ENCODE results near the gene CCDC187.

Gene CCDC187

DNA sequence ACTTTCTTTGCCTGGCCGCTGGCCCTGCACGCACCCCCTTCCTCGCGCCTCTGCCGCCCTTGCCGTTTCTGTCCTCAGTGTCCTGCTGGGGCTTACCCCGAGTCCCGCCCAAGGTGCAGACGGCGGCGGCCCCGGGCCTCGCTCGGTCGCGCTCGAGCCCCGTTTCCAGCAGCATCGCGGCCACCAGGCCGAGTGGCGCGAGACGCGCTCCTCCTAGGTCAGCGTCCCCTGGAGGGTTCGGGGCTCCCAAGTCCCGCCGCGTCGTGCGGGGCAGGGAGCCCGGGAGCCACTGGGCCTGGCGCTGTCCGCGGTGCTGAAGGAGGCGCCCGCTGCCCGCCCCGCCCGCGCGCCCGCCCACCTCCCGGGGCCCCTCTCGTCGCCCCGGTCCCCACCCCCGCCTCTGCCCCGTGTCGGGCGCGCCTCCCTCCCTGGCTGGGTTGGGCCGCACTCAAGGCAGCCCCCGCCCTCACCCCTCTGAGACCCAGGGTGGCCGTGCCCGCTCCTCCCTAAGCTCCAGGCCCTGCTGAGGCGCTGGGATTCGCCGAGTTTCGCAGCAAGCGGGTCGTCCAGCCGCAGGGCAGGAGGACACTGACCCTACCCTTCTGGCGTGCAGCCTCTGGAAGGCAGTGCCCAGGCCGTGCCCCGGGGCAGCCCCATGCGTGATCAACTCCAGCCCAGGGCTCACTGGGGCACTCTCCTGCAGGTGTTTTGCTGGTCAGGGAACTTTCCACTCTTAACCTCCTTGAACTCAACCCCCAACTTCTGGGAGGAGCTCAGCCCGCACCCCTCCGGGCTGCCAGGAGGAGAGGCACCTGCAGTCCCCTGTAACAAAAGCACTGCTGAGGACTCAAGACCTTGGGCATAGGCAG lies 98.8 kb downstream of the CCDC187 start, which contains the start of gene LHX3:
LHX3 (minus strand) TSS at position 291 of the 869 bp plus-strand sequence; CDS start at position 175, 116 bp downstream.
- no peak for DNase-seq (ENCODE audit: low read depth)

DNA sequence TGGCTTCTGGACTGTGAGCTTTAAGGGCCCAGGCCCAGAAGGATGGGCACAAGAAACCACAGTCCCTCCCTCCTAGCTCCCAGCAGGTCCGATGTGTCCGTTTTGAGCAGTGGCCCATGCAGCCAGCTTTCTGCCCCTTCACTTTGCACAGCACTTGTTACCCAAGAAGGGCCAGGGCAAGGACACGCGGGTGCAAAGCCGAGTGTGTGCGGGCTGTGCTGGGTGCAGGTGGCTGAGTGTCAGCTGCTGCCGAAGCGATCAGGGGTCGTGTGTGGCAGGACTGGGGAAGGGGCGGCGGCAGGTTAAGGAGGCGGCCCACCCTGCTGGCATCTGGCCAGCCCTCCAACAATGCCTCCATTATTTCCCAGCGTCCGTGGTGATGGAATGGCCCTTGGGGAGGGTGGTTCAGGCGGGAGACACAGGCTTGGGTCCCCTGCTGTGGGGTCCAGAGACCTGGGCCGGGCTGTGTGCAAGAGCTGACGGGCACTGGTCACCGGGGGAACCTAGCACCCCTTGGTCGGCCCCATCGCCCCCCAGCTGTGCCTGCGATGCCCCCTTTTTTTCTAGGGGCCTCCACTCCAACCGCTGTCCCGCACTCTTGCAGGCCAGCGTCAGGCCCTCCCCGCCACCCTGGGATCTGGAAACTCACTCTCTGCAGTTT lies 99.6 kb downstream of the CCDC187 start:
- no peak for DNase-seq (ENCODE audit: low read depth)

DNA sequence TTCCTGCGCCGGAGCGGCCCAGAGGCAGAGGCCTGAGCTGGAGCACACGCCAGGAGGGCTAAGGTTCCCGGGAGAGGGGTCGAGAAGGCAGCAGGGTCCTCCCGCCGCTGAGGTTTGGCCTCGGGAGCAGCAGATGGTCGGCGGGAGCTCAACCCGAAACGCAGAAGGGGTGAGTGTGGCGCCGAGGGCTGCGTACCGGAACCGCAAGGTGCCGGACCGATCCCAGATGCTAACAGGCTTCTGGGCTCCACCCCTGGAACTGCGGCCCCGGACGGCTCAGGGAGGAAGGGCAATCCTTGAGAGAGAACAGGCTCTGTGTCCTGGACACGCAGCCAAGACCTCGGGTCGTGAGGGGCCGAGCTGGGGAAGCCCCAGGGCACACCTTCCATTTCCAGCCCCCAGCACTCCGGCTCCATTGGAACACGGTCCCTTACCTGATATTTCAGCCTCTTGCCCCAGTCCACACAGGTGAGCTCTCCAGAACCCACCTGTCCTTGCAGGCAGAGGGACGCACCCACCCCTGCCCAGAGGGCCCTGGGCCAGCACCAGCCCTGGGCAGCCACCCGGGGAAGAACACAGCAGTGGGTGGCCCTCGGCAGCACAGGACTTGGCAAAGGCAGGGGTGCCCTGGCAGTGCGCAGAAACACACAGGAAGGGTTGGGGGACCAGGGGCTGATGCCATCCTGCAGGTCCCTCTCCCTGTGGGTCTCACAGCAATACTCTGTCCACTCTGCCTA lies 100.3 kb downstream of the CCDC187 start:
- no peak for DNase-seq (ENCODE audit: low read depth)

DNA sequence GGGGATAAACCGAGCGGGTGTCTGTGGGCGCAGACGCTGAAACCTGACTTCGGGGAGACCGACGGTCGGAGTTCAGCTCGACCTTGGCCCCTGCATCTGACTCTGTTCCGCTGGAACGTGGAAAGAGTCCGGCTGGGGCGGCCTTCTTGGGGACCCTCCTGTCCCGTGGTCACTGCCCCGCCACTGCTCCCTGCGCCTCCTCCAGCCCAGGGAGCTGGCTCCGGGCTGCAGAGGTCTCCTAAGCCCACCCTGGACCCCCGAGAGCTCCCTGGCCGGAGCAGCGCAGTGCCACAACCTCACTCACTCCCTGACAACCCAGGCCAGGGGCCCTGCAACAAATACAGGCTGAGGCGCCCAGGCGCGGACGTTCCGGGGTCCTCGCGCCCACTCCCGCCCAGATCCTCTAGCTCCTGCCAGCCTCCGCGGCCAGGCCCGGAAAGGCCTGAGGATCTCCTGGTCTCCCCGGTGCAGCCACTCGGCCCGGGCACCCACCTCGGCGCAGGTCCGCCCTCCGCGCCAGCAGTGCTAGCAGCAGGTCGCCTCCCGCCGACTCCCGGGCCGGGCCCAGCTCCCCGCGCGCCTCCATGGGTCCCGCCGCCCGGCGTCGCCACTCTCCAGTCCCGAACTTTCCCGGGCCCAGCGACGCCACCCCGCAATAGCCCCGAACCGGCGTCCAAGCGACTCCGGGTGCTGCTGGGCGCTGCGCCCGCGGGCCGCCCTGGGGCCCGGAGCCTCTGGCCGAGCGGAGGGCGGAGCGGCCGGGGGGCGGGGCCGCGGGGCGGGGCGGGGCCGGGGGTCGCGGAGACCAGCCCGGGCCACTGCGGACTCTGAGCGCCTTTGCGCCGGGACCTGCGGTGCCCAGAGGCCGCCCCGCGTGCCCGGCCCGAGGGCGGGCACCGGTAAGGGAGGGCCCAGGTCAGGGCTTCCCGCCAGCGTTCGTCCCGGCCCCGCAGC lies 101.2 kb downstream of the CCDC187 start:
- no peak for DNase-seq (ENCODE audit: low read depth)

DNA sequence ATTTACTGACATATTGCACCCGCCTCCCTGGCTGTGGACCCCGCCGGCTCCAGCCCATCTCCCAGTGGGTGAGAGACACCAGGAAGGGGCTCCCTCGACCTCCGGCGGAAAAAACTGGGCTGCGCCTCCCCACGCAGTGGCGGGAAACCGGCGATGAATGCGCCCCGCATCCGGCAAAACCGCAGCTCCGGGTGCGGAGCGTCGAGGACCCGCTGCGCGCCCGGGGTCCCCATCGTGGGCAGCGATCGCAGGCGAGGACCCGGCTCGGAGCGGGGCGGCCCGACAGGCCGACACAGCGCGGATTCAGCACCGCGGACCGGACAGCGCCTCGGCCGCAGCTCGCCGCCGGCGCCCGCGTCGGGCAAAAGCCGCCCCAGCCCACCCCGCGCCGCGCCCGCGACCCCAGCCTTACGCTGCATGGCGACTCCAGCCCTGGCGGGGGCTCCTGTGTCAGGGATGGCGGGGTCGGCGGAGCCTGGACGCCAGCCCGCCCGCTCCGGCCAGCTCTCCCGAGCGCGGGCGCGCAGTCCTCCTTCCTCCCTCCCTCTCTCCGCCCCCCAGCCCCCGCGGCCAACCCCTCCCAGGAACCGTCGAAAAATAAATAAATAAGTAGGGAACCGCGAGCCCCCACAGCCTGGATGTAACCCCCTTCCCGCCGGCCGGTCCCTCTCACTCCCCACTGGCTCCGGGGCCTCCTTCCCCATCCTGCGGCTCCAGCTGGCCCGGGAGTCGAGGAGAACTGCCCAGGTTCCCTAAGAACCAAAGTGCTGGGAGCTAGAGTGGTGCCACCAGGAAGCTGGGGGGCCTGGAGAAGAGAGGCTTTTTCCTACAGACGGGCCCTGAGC lies 102.1 kb downstream of the CCDC187 start:
- DNase-seq (ENCODE audit: low read depth), result no peak

DNA sequence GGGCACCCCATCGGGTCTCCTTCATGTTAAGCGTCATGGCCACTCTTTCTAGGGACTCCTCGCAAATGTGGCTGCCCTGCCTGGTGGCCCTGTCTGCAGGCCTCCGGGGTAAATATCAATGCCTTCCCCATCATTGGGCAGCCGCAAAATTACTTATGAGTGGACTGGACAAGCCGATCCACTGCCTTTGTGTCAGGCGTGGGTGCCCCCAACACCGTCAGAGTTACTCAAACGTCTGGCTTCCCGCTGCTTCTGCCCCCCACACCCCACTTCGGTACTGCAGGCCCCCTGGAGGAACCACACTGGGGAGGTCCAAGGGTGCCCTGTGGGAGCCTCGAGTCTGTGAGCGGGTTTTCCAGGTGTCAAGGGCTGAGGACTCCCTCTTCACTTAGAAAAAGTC lies 102.7 kb downstream of the CCDC187 start:
- no peak for DNase-seq (ENCODE audit: low read depth)

DNA sequence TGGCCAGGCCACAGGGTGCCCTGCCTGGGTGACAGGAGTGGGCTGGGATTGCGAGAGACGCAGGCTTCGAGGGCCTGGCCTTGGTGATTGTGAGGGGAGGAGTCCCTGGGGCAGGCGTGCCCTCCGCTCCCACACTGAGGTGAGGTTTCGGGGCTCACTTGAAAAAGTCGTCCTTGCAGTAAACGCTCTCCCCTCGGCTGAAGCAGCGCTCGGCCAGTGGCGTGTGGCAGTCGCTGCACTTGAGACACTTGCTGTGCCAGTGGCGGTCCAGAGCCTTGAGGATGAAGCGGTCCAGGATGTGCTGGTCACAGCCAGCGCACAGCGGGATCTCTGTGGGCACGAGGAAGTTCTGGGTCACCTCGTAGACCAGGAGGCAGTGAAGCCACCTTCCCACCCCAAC lies 103.5 kb downstream of the CCDC187 start:
- DNase-seq (ENCODE audit: low read depth), result no peak
